OCI-LY7 (cell line): Measurements from ENCODE around the gene FRG2. TPM values are rescaled to one million over a fixed set of nuclear protein-coding genes. Genes with fewer than 3 reads are reported as not detected.
"Not testable (repeated sequence)": the region's sequence is repeated elsewhere in the genome, so short reads cannot be mapped to it uniquely, and the experiment has no call there.

Experiments
- BruUV-seq: library from RNA; stranded (reverse); fragments of 400-500 nt; replicated peaks from 2 replicates; lab custom pipeline; 2021; lab: Mats Ljungman, UMichigan
- CTCF ChIA-PET: fragments of 300-600 bp; sonication (Branson Sonifier 250); formaldehyde crosslinking; loops from one replicate; lab custom pipeline; 2022; ENCODE audit warnings: antibody characterized with exemption; ENCODE audit not compliant: unreplicated experiment; lab: Charles Lee
- POLR2A ChIA-PET: fragments of 300-600 bp; sonication (Branson Sonifier 250); formaldehyde crosslinking; loops from one replicate; lab custom pipeline; 2022; ENCODE audit warnings: antibody characterized with exemption; lab: Charles Lee
- DNase-seq: peaks from one replicate; pipeline ENCODE4 v3.0.0-alpha.2; 2015; ENCODE audit warnings: low spot score
- H2AFZ ChIP-seq: fragments of 200-600 bp; sonication (generic), shearing (Covaris generic); 2 replicates; pipeline ENCODE4 v1.6.1; 2014; ENCODE audit warnings: mild to moderate bottlenecking, antibody characterized with exemption, low read length, moderate library complexity
- H3K27ac ChIP-seq: fragments of 200-600 bp; sonication (generic); 2 replicates; pipeline ENCODE4 v1.5.1; 2014; ENCODE audit warnings: mixed run types, low read depth, mild to moderate bottlenecking, moderate library complexity, low read length, inconsistent platforms; ENCODE audit not compliant: poor library complexity, severe bottlenecking
- H3K36me3 ChIP-seq: fragments of 200-600 bp; sonication (generic); 2 replicates; pipeline ENCODE4 v1.6.1; 2014; ENCODE audit warnings: mild to moderate bottlenecking, antibody characterized with exemption, low read length, moderate library complexity, mixed read lengths; ENCODE audit not compliant: insufficient read depth
- H3K4me1 ChIP-seq: fragments of 200-600 bp; sonication (generic); 2 replicates; pipeline ENCODE4 v1.5.1; 2014; ENCODE audit warnings: mild to moderate bottlenecking, low read length; ENCODE audit not compliant: insufficient read depth, poor library complexity, severe bottlenecking
- H3K4me2 ChIP-seq: fragments of 200-600 bp; sonication (generic); 2 replicates; pipeline ENCODE4 v1.6.1; 2014; ENCODE audit warnings: mild to moderate bottlenecking, low read length
- H3K4me3 ChIP-seq: fragments of 200-600 bp; sonication (generic); 2 replicates; pipeline ENCODE4 v1.5.1; 2014; ENCODE audit warnings: mild to moderate bottlenecking, low read depth, low read length; ENCODE audit not compliant: poor library complexity, severe bottlenecking
- H3K79me2 ChIP-seq: fragments of 200-600 bp; sonication (generic); 2 replicates; pipeline ENCODE4 v1.6.1; 2016; ENCODE audit warnings: low read depth, mild to moderate bottlenecking, low read length, moderate library complexity, mixed read lengths; ENCODE audit not compliant: insufficient read depth
- H3K9me2 ChIP-seq: fragments of 200-600 bp; sonication (generic); 2 replicates; pipeline ENCODE4 v1.6.1; 2016; ENCODE audit warnings: mild to moderate bottlenecking, low read length, mixed read lengths; ENCODE audit not compliant: insufficient read depth
- H3K9me3 ChIP-seq: fragments of 200-600 bp; sonication (generic); 2 replicates; pipeline ENCODE4 v1.6.1; 2014; ENCODE audit warnings: mild to moderate bottlenecking, mixed run types, low read length, mixed read lengths
- H4K20me1 ChIP-seq: fragments of 200-600 bp; sonication (generic); 2 replicates; pipeline ENCODE4 v1.6.1; 2014; ENCODE audit warnings: mild to moderate bottlenecking, antibody characterized with exemption, low read length, moderate library complexity, mixed read lengths; ENCODE audit not compliant: insufficient read depth
- EZH2phosphoT487 ChIP-seq: fragments of 200-600 bp; sonication (generic); IDR thresholded peaks from 2 replicates; pipeline ENCODE4 v1.6.1; 2018; ENCODE audit warnings: low read depth, borderline replicate concordance, mild to moderate bottlenecking, mixed run types, antibody characterized with exemption, low read length, moderate library complexity, mixed read lengths
- intact Hi-C: fragments of 100-400 bp; cut with micrococcal nuclease; formaldehyde crosslinking; loops from one replicate; pipeline ENCODE4 v1.10.0; 2022; ENCODE audit not compliant: unreplicated experiment
- total RNA-seq, 2 experiments: library from RNA; depleted of rRNA in 1 of 2; stranded (reverse); fragments of >200 nt in 1 of 2; shearing (Covaris generic) in 1 of 2; gene quantifications; 2 replicates each; pipeline ENCODE4 v1.2.3, GENCODE V29; 2014 to 2022
- TF ChIP-seq, protein P1 (sequence below): fragments of 200-600 bp; sonication (generic); conservative IDR thresholded peaks from 2 replicates; pipeline ENCODE4 v1.5.1; 2014; ENCODE audit warnings: mild to moderate bottlenecking, antibody characterized with exemption, low read length, moderate library complexity, mixed read lengths

Gene FRG2
- total RNA-seq, 2 experiments from 2014 or later = not detected

GRCh38 chr4:190020790-190021717 is 6.0 kb downstream of the FRG2 start:
- Histone ChIP-seq H3K4me2 (no peak overlapping the region), H3K79me2 (no peaks in the 10 kb centered on the region), H3K4me3 (no peak overlapping the region), H3K9me2 (no peaks in the 10 kb centered on the region), H3K4me1 (no peaks in the 10 kb centered on the region), H4K20me1 (no peaks in the 10 kb centered on the region), H3K27ac (no peak overlapping the region), H2AFZ (no peak overlapping the region), H3K9me3 (no peaks in the 10 kb centered on the region), H3K36me3 (no peaks in the 10 kb centered on the region)
- intact Hi-C loops = no loop called here
- no peak for TF ChIP-seq EZH2phosphoT487
- TF ChIP-seq, protein P1, sequence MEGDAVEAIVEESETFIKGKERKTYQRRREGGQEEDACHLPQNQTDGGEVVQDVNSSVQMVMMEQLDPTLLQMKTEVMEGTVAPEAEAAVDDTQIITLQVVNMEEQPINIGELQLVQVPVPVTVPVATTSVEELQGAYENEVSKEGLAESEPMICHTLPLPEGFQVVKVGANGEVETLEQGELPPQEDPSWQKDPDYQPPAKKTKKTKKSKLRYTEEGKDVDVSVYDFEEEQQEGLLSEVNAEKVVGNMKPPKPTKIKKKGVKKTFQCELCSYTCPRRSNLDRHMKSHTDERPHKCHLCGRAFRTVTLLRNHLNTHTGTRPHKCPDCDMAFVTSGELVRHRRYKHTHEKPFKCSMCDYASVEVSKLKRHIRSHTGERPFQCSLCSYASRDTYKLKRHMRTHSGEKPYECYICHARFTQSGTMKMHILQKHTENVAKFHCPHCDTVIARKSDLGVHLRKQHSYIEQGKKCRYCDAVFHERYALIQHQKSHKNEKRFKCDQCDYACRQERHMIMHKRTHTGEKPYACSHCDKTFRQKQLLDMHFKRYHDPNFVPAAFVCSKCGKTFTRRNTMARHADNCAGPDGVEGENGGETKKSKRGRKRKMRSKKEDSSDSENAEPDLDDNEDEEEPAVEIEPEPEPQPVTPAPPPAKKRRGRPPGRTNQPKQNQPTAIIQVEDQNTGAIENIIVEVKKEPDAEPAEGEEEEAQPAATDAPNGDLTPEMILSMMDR = no peak
- no peak for DNase-seq
- ChIA-PET POLR2A (no interaction called here), CTCF (no interaction called here)
- BruUV-seq = no TSS peak

DNA sequence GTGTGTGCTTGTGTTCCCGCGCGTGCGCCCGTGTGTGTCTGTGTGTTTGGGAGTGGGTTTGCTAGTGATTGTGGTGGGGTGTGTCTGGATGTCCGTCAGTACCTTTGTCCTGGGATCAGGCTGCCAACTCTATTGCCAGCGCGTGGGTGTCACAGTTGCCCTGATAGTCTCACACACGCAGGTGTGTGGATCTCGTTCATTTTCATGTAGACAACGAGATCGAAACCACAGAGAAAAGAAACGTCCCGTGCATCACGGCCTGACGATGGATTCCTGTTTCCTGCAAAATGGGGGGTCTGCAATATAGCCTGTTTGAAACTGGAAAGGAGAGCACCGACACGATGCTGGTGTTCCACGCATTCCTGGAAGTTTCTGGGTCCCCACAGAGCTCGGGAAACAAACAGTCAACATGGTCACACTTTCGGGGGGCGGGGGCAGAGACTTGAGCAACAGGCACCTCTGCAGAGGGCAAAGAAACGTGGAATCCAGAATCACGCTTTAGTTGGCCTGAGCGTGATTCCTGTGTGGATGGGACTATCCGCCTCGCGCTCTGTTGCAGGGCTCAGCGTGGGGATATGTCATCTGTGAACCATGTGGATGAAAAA is 7.1 kb downstream of the FRG2 start:
- intact Hi-C loops, DNase-seq, H2AFZ ChIP-seq, H3K9me2 ChIP-seq, CTCF ChIA-PET, H3K79me2 ChIP-seq, BruUV-seq, H3K27ac ChIP-seq, H3K4me2 ChIP-seq, H3K4me1 ChIP-seq, H4K20me1 ChIP-seq, H3K9me3 ChIP-seq, H3K4me3 ChIP-seq, POLR2A ChIA-PET, H3K36me3 ChIP-seq: not testable (repeated sequence)

DNA sequence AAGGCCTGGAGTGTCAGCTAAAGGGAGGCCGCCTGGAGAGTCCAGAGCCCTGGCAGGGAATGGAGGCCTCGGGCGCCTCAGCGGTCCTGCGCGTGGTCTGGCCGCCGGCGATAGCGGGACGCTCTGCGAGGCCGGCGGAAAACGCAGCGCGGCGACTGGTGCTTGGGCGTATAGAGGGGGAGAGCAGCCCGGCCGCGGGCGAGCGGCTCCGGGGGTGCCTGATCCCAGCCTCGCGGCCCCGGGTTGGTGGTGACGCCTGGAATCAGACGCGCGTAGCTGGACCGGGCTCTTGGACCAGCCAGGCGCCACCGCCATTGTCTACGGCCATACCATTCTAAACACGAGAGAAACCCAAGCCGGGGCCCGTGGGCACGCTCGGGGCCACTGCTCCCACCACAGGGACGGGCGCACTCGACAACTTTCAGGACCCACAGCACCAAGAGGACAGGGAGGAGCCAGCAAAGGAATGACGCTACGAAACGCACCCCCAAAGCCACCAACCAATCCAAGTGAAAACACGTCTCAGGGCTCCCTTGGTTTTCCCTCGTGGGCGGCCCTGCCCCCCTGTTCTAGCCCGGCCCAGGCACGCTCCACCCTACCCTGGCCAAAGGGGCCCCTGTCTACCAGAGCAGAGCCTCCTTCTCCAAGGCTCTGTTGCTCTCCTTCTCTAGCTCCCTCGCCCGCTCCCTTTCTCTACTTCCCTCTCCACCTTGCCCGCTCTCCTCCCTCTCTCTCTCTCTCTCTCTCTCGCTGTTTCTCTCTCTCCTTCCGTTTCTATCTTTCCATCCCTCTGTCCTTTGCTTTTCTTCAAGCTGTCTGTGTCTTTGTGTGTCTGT is 7.8 kb downstream of the FRG2 start:
- no peak overlapping the region for H3K4me3 ChIP-seq
- no peaks in the 10 kb centered on the region for H4K20me1 ChIP-seq
- no peaks in the 10 kb centered on the region for H3K4me1 ChIP-seq
- TF ChIP-seq EZH2phosphoT487 = no peak
- TF ChIP-seq, protein P1 = no peak
- no peaks in the 10 kb centered on the region for H3K9me2 ChIP-seq
- intact Hi-C loops = no loop called here
- H3K27ac ChIP-seq = no peak overlapping the region
- CTCF ChIA-PET = no interaction called here
- H3K36me3 ChIP-seq = no peaks in the 10 kb centered on the region
- no TSS peak for BruUV-seq
- POLR2A ChIA-PET = no interaction called here
- H3K9me3 ChIP-seq = no peaks in the 10 kb centered on the region
- no peak overlapping the region for H3K4me2 ChIP-seq
- H2AFZ ChIP-seq = no peak overlapping the region
- DNase-seq = no peak
- no peaks in the 10 kb centered on the region for H3K79me2 ChIP-seq
